HFF-Myc (cell line): ENCODE measurements around the gene PRRT1B.

Experiments
- DNase-seq: peaks from one replicate; pipeline ENCODE4 v3.0.0-alpha.2; 2011; ENCODE audit warnings: low read depth; ENCODE audit errors: extremely low read depth
- H3K4me3 ChIP-seq: replicated peaks from 2 replicates; pipeline ENCODE4 v1.5.1; 2011; ENCODE audit warnings: low read depth, mild to moderate bottlenecking, control low read depth, low read length
- CTCF ChIP-seq: IDR thresholded peaks from 2 replicates; pipeline ENCODE4 v1.5.1; 2012; ENCODE audit warnings: mild to moderate bottlenecking, low read depth, low read length, control low read depth; ENCODE audit errors: missing control alignments

The PRRT1B gene

GRCh38 chr9:131577005-131578000, 32.0 kb downstream of the PRRT1B start:
- H3K4me3 ChIP-seq, result no peak overlapping the region
- DNase-seq, result no peak
- no peak for TF ChIP-seq CTCF

GRCh38 chr9:131578021-131578420, 32.7 kb downstream of the PRRT1B start:
- DNase-seq, result no peak
- TF ChIP-seq CTCF, result no peak
- no peak overlapping the region for H3K4me3 ChIP-seq

GRCh38 chr9:131578731-131579504, 33.6 kb downstream of the PRRT1B start:
- TF ChIP-seq CTCF, result no peak
- no peak for DNase-seq
- H3K4me3 ChIP-seq, result no peak overlapping the region

- no peak for TF ChIP-seq CTCF
These were observed 34.5 kb downstream of the PRRT1B start for GRCh38 chr9:131579789-131580211.

GRCh38 chr9:131580358-131580757, 35.0 kb downstream of the PRRT1B start:
- no peak for DNase-seq
- no peak overlapping the region for H3K4me3 ChIP-seq
- no peak for TF ChIP-seq CTCF

More at GRCh38 chr9:131579789-131580211, 34.5 kb downstream of the PRRT1B start:
- H3K4me3 ChIP-seq, result no peak overlapping the region
- DNase-seq, result no peak

- DNase-seq, result no peak
- TF ChIP-seq CTCF, result no peak
These were observed 36.7 kb downstream of the PRRT1B start for GRCh38 chr9:131582056-131582455.

More at GRCh38 chr9:131582056-131582455, 36.7 kb downstream of the PRRT1B start:
- H3K4me3 ChIP-seq, result no peak overlapping the region
